Skeletal muscle tissue (tissue), 4 donors: ENCODE data around the gene CDH4. TPM values are rescaled to one million over a fixed set of nuclear protein-coding genes. Genes with fewer than 3 reads are reported as not detected.

ENCODE experiments used
- H3K27ac ChIP-seq: one replicate; pipeline ENCODE4 v1.7.0; 2013; ENCODE audit warnings: mild to moderate bottlenecking, low read depth, low read length, inconsistent platforms
- H3K27me3 ChIP-seq, 3 donors: one replicate each; pipeline ENCODE4 v1.7.0; 2013; ENCODE audit warnings: low read length in 3 of 3; ENCODE audit not compliant: control insufficient read depth in 3 of 3, insufficient read depth in 3 of 3
- H3K36me3 ChIP-seq, 3 donors: one replicate each; pipeline ENCODE4 v1.7.0; 2013; ENCODE audit warnings: low read length in 3 of 3; ENCODE audit not compliant: control insufficient read depth in 3 of 3, insufficient read depth in 3 of 3
- H3K4me1 ChIP-seq, 3 donors: one replicate each; pipeline ENCODE4 v1.7.0; 2013; ENCODE audit warnings: low read length in 3 of 3, mild to moderate bottlenecking in 3 of 3; ENCODE audit not compliant: control insufficient read depth in 3 of 3, insufficient read depth in 3 of 3
- H3K4me3 ChIP-seq, 3 donors: one replicate each; pipeline ENCODE4 v1.7.0; 2013; ENCODE audit warnings: low read length in 3 of 3
- H3K9ac ChIP-seq, 3 donors: one replicate each; pipeline ENCODE4 v1.7.0; 2013; ENCODE audit warnings: low read length in 3 of 3, mild to moderate bottlenecking in 3 of 3, moderate library complexity in 2 of 3, low read depth in 1 of 3
- H3K9me3 ChIP-seq, 3 donors: one replicate each; pipeline ENCODE4 v1.7.0; 2013; ENCODE audit warnings: low read length in 3 of 3; ENCODE audit not compliant: control insufficient read depth in 3 of 3
- total RNA-seq: library from RNA; depleted of rRNA; stranded (reverse); fragments of >200 nt; gene quantifications from one replicate; pipeline ENCODE4 v1.2.3, GENCODE V29; 2014
- donor health status: Osteomylitis.

Gene CDH4
- total RNA-seq, 1 donor from 2014 or later: 0.52 TPM

DNA sequence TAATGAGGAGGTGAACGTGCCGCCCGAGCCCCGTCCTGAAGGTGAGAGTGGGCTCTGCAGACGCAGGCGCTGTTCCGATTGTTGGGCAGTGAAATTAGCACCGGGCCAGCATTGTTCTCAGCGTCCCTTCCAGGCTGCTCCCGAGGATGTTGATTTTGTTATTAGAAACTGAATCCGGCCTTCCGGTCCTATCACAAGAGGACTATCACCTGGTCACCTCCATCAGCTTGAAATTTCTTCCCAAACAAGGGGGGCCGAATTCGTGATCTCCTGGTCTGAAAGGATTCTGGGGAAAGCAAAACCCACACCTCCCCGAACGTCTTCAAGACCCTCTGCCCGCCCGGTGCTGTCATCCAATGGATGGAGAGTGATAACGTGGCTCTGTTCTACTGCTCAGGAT lies 627.6 kb downstream of the CDH4 start:
- peaks cover 10 to 28% (median 26%) of the 10 kb centered on the region in 3 donors for H3K27me3 ChIP-seq

DNA sequence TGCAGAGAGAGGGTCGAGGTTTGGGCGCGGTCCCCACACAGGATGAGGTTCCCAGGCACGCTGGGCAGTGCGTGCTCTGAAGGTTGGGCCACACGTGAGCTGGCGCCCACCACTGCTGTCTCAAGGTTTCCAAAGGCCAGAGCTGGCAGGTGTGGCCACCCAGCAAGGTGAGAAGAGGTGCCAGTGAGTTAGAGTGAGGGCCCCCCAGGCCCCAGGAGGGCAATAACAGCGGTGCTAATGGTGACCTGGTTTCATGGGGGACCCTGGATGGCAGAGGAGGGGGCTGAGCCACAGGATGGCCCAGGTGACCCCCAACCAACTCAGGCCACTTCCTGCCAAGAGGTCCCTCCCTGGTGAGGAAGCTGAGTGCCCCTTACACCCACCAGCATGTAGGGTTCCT lies 628.6 kb downstream of the CDH4 start:
- H3K4me3 ChIP-seq: no peak overlapping the region
- H3K36me3 ChIP-seq: no peaks in the 10 kb centered on the region
- no peak overlapping the region for H3K27ac ChIP-seq
- peaks cover 0 to 3% (median 0%) of the 10 kb centered on the region in 3 donors for H3K9me3 ChIP-seq
- no peak overlapping the region for H3K9ac ChIP-seq
- peaks cover 10 to 26% (median 24%) of the 10 kb centered on the region in 3 donors for H3K27me3 ChIP-seq
- no peaks in the 10 kb centered on the region for H3K4me1 ChIP-seq

More for the DNA sequence above, 627.6 kb downstream of the CDH4 start:
- Histone ChIP-seq H3K27ac (no peak overlapping the region), H3K4me3 (no peak overlapping the region), H3K9me3 (peaks cover 0 to 3% (median 0%) of the 10 kb centered on the region in 3 donors), H3K9ac (no peak overlapping the region), H3K4me1 (no peaks in the 10 kb centered on the region), H3K36me3 (no peaks in the 10 kb centered on the region)

DNA sequence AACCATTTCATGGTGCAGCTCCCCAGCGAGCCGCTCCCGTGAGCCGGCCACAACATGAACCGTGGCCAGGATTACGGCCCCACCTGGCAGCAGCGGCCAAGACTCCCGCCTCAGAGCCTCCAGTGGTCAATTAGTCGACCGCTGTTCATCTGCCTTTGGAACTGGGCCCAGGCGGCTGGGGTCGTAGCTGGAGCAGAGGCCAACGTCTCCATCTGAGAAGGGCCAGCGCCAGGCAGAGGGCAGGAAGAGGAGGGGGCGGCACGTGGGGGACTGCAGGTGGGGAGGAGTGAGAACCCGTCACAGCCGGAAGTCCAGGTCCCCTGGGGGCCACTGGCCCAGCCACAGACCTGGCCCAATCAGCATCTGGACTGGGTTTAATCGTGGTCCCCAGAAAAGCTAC lies 629.4 kb downstream of the CDH4 start:
- Histone ChIP-seq H3K27ac (no peak overlapping the region), H3K27me3 (peaks cover 10 to 24% (median 23%) of the 10 kb centered on the region in 3 donors), H3K4me3 (no peak overlapping the region), H3K9ac (no peak overlapping the region), H3K9me3 (peaks cover 0 to 3% (median 0%) of the 10 kb centered on the region in 3 donors), H3K4me1 (no peaks in the 10 kb centered on the region), H3K36me3 (no peaks in the 10 kb centered on the region)

DNA sequence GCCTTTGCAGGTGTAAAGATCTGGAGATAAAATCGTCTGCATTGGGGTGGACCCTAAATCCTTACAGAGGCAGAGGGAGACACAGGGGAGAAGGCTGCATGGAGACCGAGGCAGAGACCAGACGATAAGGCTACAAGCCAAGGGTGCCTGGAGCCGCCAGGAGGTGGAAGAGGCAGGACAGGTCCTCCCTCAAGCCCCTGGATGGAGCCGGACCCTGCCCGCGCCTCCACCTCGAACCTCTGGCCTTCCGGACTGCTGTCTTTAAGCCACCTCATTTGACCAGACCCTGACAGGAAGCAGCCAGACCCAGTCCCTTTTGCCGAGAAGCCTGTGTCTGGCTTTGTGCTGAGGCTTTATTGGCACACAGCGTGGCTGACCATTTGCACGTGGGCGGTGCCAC lies 629.8 kb downstream of the CDH4 start:
- H3K27ac ChIP-seq: no peak overlapping the region
- H3K9ac ChIP-seq: no peak overlapping the region
- H3K9me3 ChIP-seq: peaks cover 0 to 3% (median 0%) of the 10 kb centered on the region in 3 donors
- no peaks in the 10 kb centered on the region for H3K36me3 ChIP-seq
- no peaks in the 10 kb centered on the region for H3K4me1 ChIP-seq
- H3K4me3 ChIP-seq: no peak overlapping the region
- peaks cover 10 to 24% (median 23%) of the 10 kb centered on the region in 3 donors for H3K27me3 ChIP-seq

DNA sequence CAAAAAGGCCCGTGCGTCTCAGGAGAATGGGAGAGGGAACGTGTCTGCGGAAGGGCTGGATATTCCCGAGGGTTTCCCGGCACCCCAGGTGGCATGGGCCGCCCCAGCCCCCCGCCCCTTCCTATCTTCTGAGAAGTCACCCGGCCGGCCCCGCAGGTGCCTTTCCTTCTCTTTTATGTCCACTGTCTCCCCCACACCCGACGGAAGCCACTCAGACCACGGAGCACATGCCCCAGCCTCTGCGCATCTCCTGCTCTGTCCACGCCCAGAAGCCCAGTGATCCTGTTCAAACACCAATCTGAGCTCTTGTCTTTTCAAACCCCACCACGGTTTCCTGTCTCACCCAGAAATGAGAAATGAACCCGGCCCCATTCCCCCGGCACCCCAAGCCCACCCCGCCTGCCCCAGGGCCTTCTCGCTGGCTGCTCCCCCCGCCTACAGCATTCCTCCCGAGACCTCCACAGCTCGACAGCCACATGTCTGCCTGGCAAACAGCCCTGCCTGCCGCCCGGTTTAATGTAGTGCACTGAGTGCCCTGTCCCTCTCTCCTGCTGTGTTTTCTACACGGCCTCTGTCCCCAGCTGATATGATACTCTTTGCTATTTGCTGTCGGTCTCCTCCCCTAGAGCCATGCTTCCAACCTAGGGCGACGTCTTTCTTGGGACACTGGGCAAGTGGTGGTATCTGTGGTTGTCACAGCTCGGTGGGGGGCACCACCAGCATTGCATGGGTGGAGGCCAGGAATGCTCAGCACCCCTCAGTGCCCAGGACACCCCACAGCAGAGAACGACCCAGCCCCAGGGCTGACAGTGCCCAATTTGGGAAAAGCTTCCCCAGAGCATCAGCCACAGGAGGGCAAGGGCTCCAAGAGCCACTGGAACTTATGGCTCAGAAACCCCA lies 630.9 kb downstream of the CDH4 start:
- Histone ChIP-seq H3K4me1 (no peaks in the 10 kb centered on the region), H3K36me3 (no peaks in the 10 kb centered on the region), H3K4me3 (no peak overlapping the region), H3K9me3 (peaks cover 0 to 3% (median 0%) of the 10 kb centered on the region in 3 donors), H3K27ac (no peak overlapping the region), H3K9ac (no peak overlapping the region), H3K27me3 (peaks cover 10 to 24% (median 17%) of the 10 kb centered on the region in 3 donors)

DNA sequence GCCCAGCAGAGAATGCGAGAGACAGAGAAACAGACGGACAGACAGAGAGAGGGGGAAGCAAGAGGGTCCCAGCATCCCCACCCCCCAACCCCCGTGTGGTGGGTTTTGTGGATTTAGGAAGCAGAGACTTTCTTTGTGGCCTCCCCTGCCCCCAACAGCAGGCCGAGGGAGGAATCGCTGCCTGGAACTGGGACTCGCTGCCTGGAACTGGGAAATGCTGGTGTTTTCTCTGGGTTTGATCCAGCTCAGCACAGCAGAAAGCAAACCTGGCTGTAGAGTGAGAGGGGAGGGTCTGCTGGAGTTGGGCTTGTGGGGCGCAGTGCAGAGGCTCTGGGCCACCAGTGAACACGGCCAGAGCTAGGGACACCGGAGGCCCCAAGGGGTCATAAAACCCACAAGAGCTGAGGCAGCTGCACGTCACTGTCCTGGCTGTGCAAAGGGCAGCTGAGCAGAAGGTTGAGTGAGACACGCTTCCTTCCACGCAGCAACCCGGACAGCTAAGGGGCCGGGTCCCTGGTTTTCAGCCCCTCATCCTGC lies 631.9 kb downstream of the CDH4 start:
- peaks cover 10 to 24% (median 23%) of the 10 kb centered on the region in 3 donors for H3K27me3 ChIP-seq
- no peaks in the 10 kb centered on the region for H3K4me1 ChIP-seq
- H3K9me3 ChIP-seq: peaks cover 0 to 3% (median 0%) of the 10 kb centered on the region in 3 donors
- no peak overlapping the region for H3K27ac ChIP-seq
- H3K4me3 ChIP-seq: no peak overlapping the region
- H3K9ac ChIP-seq: no peak overlapping the region
- H3K36me3 ChIP-seq: no peaks in the 10 kb centered on the region

DNA sequence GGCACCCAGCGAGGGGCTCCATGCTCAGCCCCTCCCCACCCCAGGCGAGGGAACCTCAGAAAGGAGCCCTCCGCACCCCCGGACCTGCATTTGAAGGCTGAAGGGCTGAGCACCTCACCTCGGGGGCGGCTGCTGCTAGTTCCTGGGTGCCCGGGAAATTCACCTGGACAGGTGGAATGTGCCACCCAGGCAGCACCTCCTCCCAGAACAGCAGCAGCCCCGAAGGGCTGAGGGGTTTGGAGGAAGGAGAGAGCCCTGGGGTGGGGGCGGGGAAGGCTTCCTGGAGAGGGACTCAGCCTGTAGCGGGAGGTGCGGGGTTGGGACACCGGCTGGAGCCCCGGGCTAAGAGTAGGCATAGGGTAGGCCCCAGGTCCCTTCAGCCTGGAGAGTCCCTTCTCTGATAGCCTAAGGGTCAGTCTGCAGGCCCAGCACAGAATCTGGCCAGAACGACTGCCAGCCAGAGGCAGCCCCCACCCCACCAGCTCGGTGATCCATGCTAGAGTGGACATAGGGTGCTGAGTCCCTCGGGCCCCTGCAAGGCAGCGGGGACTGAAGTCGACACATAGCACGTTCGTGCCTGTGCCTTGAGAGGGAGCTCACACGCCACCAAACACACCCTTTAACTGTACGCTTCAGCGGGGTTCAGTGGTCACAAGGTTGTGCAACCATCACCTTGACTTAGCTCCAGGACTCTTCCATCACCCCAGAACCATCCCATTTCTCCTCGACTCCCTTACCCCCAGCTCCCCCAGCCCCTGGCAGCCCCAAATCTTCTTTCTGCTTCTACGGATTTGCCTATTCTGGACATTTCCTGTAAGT lies 632.7 kb downstream of the CDH4 start:
- H3K4me3 ChIP-seq: no peak overlapping the region
- peaks cover 10 to 27% (median 24%) of the 10 kb centered on the region in 3 donors for H3K27me3 ChIP-seq
- no peaks in the 10 kb centered on the region for H3K36me3 ChIP-seq
- H3K4me1 ChIP-seq: no peaks in the 10 kb centered on the region
- H3K27ac ChIP-seq: no peak overlapping the region
- H3K9me3 ChIP-seq: peaks cover 0 to 3% (median 0%) of the 10 kb centered on the region in 3 donors
- H3K9ac ChIP-seq: no peak overlapping the region

DNA sequence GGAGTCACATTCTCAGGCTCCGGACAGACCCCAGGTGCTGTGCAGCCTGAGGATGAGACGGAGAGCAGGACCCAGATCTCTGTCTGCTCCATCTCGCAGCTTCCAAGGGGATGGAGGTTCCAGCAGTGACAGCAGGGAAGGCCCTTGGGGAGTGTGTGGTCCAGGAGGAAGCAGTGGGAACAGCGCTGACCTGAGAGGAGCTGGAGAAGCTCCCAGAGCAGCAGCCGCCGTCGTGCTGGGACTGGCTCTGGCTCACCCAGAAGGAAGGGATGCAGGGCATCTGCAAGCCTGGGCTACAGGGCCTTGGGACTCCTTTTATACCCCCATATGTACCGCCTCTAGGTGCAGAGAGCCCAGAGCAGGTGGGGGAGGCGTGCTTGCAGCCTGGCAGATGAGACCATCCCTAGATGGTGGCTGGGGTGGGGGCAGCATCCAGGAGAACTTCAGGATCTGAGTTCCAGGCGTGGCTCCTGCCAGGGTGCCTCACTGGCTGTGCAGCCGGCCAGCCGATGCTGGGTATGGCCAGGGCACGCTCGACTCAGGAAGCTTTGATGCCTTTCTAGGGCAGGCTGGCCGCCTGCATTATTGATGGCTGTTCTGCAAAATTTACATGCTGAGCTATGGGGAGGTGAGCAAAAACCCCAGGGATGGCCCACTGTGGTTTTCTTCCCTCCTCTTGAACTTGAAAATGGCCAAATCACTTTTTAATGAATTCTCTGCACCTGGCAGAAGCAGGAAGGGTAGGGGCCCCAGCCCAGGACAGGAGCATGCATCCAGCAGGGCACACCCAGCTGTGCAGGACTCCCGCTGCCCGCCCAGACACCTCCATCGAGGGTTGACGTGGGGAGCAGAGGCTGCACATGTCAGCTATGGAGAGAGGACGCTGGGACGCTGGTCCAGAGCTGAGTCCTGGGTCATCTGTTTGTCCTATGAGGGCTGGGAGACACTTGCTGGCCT lies 634.0 kb downstream of the CDH4 start:
- H3K27ac ChIP-seq: no peak overlapping the region
- H3K36me3 ChIP-seq: no peaks in the 10 kb centered on the region
- H3K4me1 ChIP-seq: no peaks in the 10 kb centered on the region
- no peak overlapping the region for H3K9ac ChIP-seq
- H3K9me3 ChIP-seq: no peaks in the 10 kb centered on the region
- H3K27me3 ChIP-seq: peaks cover 7 to 26% (median 19%) of the 10 kb centered on the region in 3 donors
- H3K4me3 ChIP-seq: no peak overlapping the region
